Skeletal muscle tissue (tissue), 4 donors: Measurements from ENCODE around the gene MRPL39. TPM values are rescaled to one million over a fixed set of nuclear protein-coding genes. Genes with fewer than 3 reads are reported as not detected.

Source experiments
- H3K27ac ChIP-seq: one replicate; pipeline ENCODE4 v1.7.0; 2013; ENCODE audit warnings: mild to moderate bottlenecking, low read depth, low read length, inconsistent platforms
- H3K27me3 ChIP-seq, 3 donors: one replicate each; pipeline ENCODE4 v1.7.0; 2013; ENCODE audit warnings: low read length in 3 of 3; ENCODE audit not compliant: control insufficient read depth in 3 of 3, insufficient read depth in 3 of 3
- H3K36me3 ChIP-seq, 3 donors: one replicate each; pipeline ENCODE4 v1.7.0; 2013; ENCODE audit warnings: low read length in 3 of 3; ENCODE audit not compliant: control insufficient read depth in 3 of 3, insufficient read depth in 3 of 3
- H3K4me1 ChIP-seq, 3 donors: one replicate each; pipeline ENCODE4 v1.7.0; 2013; ENCODE audit warnings: low read length in 3 of 3, mild to moderate bottlenecking in 3 of 3; ENCODE audit not compliant: control insufficient read depth in 3 of 3, insufficient read depth in 3 of 3
- H3K4me3 ChIP-seq, 3 donors: one replicate each; pipeline ENCODE4 v1.7.0; 2013; ENCODE audit warnings: low read length in 3 of 3
- H3K9ac ChIP-seq, 3 donors: one replicate each; pipeline ENCODE4 v1.7.0; 2013; ENCODE audit warnings: low read length in 3 of 3, mild to moderate bottlenecking in 3 of 3, moderate library complexity in 2 of 3, low read depth in 1 of 3
- H3K9me3 ChIP-seq, 3 donors: one replicate each; pipeline ENCODE4 v1.7.0; 2013; ENCODE audit warnings: low read length in 3 of 3; ENCODE audit not compliant: control insufficient read depth in 3 of 3
- total RNA-seq: library from RNA; depleted of rRNA; stranded (reverse); fragments of >200 nt; gene quantifications from one replicate; pipeline ENCODE4 v1.2.3, GENCODE V29; 2014
- donor health status: Osteomylitis.

MRPL39 gene
- total RNA-seq, 1 donor from 2014 or later, result 33.4 TPM

GRCh38 chr21:25551569-25551968 is 55.7 kb downstream of the MRPL39 start:
- H3K9ac ChIP-seq, result no peak overlapping the region
- no peak overlapping the region for H3K4me3 ChIP-seq
- H3K9me3 ChIP-seq, result no peaks in the 10 kb centered on the region
- no peak overlapping the region for H3K27ac ChIP-seq
- H3K27me3 ChIP-seq, result no peaks in the 10 kb centered on the region
- H3K4me1 ChIP-seq, result no peaks in the 10 kb centered on the region
- H3K36me3 ChIP-seq, result no peaks in the 10 kb centered on the region

GRCh38 chr21:25550352-25551120 is 56.7 kb downstream of the MRPL39 start:
- Histone ChIP-seq H3K9me3 (peaks cover 0 to 3% (median 0%) of the 10 kb centered on the region in 3 donors), H3K27me3 (no peaks in the 10 kb centered on the region), H3K36me3 (no peaks in the 10 kb centered on the region), H3K27ac (no peak overlapping the region), H3K4me3 (no peak overlapping the region), H3K4me1 (no peaks in the 10 kb centered on the region), H3K9ac (no peak overlapping the region)

- Histone ChIP-seq H3K4me1 (no peaks in the 10 kb centered on the region), H3K27me3 (no peaks in the 10 kb centered on the region)
Measured at GRCh38 chr21:25541042-25541441, 66.2 kb downstream of the MRPL39 start.

DNA sequence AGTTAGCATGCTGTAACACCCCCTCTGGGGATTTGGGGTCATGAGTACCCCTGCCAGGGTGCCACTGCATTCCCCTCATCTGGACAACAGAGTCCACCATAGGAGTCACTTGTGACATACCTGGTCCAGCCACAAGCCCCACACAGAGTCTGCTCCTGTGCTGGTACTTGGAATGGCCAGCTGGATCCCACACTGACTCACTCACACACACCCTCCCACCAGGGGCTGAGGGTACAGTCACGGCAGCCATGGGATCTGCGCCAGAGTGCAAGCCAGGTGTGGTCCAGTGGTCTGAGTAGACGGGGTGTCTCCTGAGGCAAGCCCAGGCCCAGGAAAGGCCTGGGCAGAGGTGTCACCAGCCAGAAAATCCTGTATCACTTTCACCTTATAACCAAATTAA is 67.7 kb downstream of the MRPL39 start:
- H3K4me3 ChIP-seq, result no peak overlapping the region
- H3K27me3 ChIP-seq, result no peaks in the 10 kb centered on the region
- no peak overlapping the region for H3K9ac ChIP-seq
- peaks cover 0 to 3% (median 0%) of the 10 kb centered on the region in 3 donors for H3K9me3 ChIP-seq
- H3K27ac ChIP-seq, result no peak overlapping the region
- no peaks in the 10 kb centered on the region for H3K36me3 ChIP-seq
- H3K4me1 ChIP-seq, result no peaks in the 10 kb centered on the region

More at GRCh38 chr21:25541042-25541441, 66.2 kb downstream of the MRPL39 start:
- Histone ChIP-seq H3K9ac (no peak overlapping the region), H3K4me3 (no peak overlapping the region), H3K9me3 (peaks cover 0 to 5% (median 0%) of the 10 kb centered on the region in 3 donors), H3K27ac (no peak overlapping the region), H3K36me3 (no peaks in the 10 kb centered on the region)

- Histone ChIP-seq H3K9ac (no peak overlapping the region), H3K4me1 (no peaks in the 10 kb centered on the region), H3K27me3 (no peaks in the 10 kb centered on the region), H3K36me3 (no peaks in the 10 kb centered on the region), H3K9me3 (peaks cover 0 to 3% (median 0%) of the 10 kb centered on the region in 3 donors), H3K27ac (no peak overlapping the region), H3K4me3 (no peak overlapping the region)
Measured at GRCh38 chr21:25537174-25537573, 70.1 kb downstream of the MRPL39 start.

- Histone ChIP-seq H3K4me1 (no peaks in the 10 kb centered on the region), H3K4me3 (no peak overlapping the region), H3K9me3 (peaks cover 0 to 3% (median 0%) of the 10 kb centered on the region in 3 donors), H3K36me3 (no peaks in the 10 kb centered on the region), H3K27me3 (no peaks in the 10 kb centered on the region), H3K27ac (no peak overlapping the region), H3K9ac (no peak overlapping the region)
Measured at GRCh38 chr21:25536752-25537151, 70.5 kb downstream of the MRPL39 start.

GRCh38 chr21:25535849-25536248 is 71.4 kb downstream of the MRPL39 start:
- no peak overlapping the region for H3K4me3 ChIP-seq
- no peaks in the 10 kb centered on the region for H3K4me1 ChIP-seq
- no peaks in the 10 kb centered on the region for H3K27me3 ChIP-seq
- H3K27ac ChIP-seq, result no peak overlapping the region
- peaks cover 0 to 3% (median 0%) of the 10 kb centered on the region in 3 donors for H3K9me3 ChIP-seq
- H3K9ac ChIP-seq, result no peak overlapping the region
- no peaks in the 10 kb centered on the region for H3K36me3 ChIP-seq

Other genes with a start within 250 kb of the MRPL39 start
- 18.8 TPM for gene JAM2, start 31.8 kb upstream of the MRPL39 start, total RNA-seq
- 90.3 TPM for gene ATP5PF, start 127.4 kb upstream of the MRPL39 start, total RNA-seq
- 26.1 TPM for gene GABPA, start 127.5 kb upstream of the MRPL39 start, total RNA-seq